IPS-18c (cell line): ENCODE measurements around the gene TFEB.

Experiments
- H3K4me3 ChIP-seq: 2 replicates; pipeline ENCODE4 v1.7.0; 2013; ENCODE audit warnings: low read depth, mild to moderate bottlenecking, low read length, moderate library complexity; ENCODE audit not compliant: insufficient read depth
- H3K9me3 ChIP-seq: one replicate; pipeline ENCODE4 v1.6.1; 2013; ENCODE audit warnings: mild to moderate bottlenecking, low read length, moderate library complexity; ENCODE audit not compliant: control insufficient read depth, insufficient read depth

The TFEB gene

GRCh38 chr6:41690541-41691330 is 44.7 kb downstream of the TFEB start:
- no peaks in the 10 kb centered on the region for H3K9me3 ChIP-seq

GRCh38 chr6:41689171-41690008 is 46.0 kb downstream of the TFEB start:
- no peaks in the 10 kb centered on the region for H3K9me3 ChIP-seq
- no peak overlapping the region for H3K4me3 ChIP-seq

More at GRCh38 chr6:41690541-41691330, 44.7 kb downstream of the TFEB start:
- no peak overlapping the region for H3K4me3 ChIP-seq

GRCh38 chr6:41688256-41688965 is 47.0 kb downstream of the TFEB start:
- no peaks in the 10 kb centered on the region for H3K9me3 ChIP-seq

GRCh38 chr6:41687501-41688175 is 47.8 kb downstream of the TFEB start:
- Histone ChIP-seq H3K9me3 (no peaks in the 10 kb centered on the region), H3K4me3 (no peak overlapping the region)

More at GRCh38 chr6:41688256-41688965, 47.0 kb downstream of the TFEB start:
- H3K4me3 ChIP-seq = no peak overlapping the region

GRCh38 chr6:41685641-41686380 is 49.6 kb downstream of the TFEB start:
- Histone ChIP-seq H3K4me3 (no peak overlapping the region), H3K9me3 (no peaks in the 10 kb centered on the region)

GRCh38 chr6:41684311-41685180 is 50.9 kb downstream of the TFEB start:
- Histone ChIP-seq H3K4me3 (no peak overlapping the region), H3K9me3 (no peaks in the 10 kb centered on the region)

- Histone ChIP-seq H3K4me3 (peak overlapping the region; percentile 44; the same call in 1 of the 2 replicates), H3K9me3 (no peaks in the 10 kb centered on the region)
Observed at GRCh38 chr6:41683523-41684310, 51.7 kb downstream of the TFEB start.

- Histone ChIP-seq H3K9me3 (no peaks in the 10 kb centered on the region), H3K4me3 (peak overlapping the region; percentile 44; the same call in 1 of the 2 replicates)
Observed at GRCh38 chr6:41683273-41683522, 52.2 kb downstream of the TFEB start.

GRCh38 chr6:41682497-41683272 is 52.7 kb downstream of the TFEB start:
- Histone ChIP-seq H3K4me3 (peak overlapping the region; percentile 44; the same call in 1 of the 2 replicates), H3K9me3 (no peaks in the 10 kb centered on the region)

- Histone ChIP-seq H3K9me3 (no peaks in the 10 kb centered on the region), H3K4me3 (no peak overlapping the region)
Observed at GRCh38 chr6:41682056-41682477, 53.3 kb downstream of the TFEB start.

GRCh38 chr6:41680182-41680965 is 55.0 kb downstream of the TFEB start:
- Histone ChIP-seq H3K4me3 (no peak overlapping the region), H3K9me3 (no peaks in the 10 kb centered on the region)

- Histone ChIP-seq H3K9me3 (no peaks in the 10 kb centered on the region), H3K4me3 (no peak overlapping the region)
Observed at GRCh38 chr6:41679696-41680095, 55.7 kb downstream of the TFEB start.

- Histone ChIP-seq H3K9me3 (no peaks in the 10 kb centered on the region), H3K4me3 (no peak overlapping the region)
Observed at GRCh38 chr6:41678511-41679084, 56.8 kb downstream of the TFEB start.
